Measurements from ENCODE around the gene PLK5. TPM values are rescaled to one million over a fixed set of nuclear protein-coding genes. Genes with fewer than 3 reads are reported as not detected.

Gene PLK5
- total RNA-seq, 1 experiment from 2014 or later, result 1.4 TPM

GRCh38 chr19:1555487-1556389, 31.9 kb downstream of the PLK5 start:
- Mint-ChIP-seq H3K27ac (no peak overlapping the region), H3K4me3 (no peak overlapping the region), H3K27me3 (ENCODE audit: low read depth) (no peaks in the 10 kb centered on the region), H3K36me3 (no peaks in the 10 kb centered on the region), H3K4me1 (no peaks in the 10 kb centered on the region), H3K9me3 (no peaks in the 10 kb centered on the region)
- ChIA-PET POLR2A (no interaction called here), CTCF (no interaction called here)
- ATAC-seq, result no peak
- DNase-seq (ENCODE audit: low spot score), result no peak
- TF ChIP-seq MYBL2 (CRISPR knock-in tag; IDR thresholded peaks at IDR 0.05) (no peak), NFYB (CRISPR knock-in tag; conservative IDR thresholded peaks at IDR 0.05; ENCODE audit: low read depth) (no peak), FOXP1 (CRISPR knock-in tag; IDR thresholded peaks at IDR 0.05; ENCODE audit: borderline replicate concordance) (no peak), ATF2 (CRISPR knock-in tag; IDR thresholded peaks at IDR 0.05; ENCODE audit: borderline replicate concordance, low read depth) (no peak), ZNF423 (CRISPR knock-in tag; IDR thresholded peaks at IDR 0.05) (no peak), MXD4 (CRISPR knock-in tag; IDR thresholded peaks at IDR 0.05; ENCODE audit: borderline replicate concordance) (no peak), ZNF121 (CRISPR knock-in tag; IDR thresholded peaks at IDR 0.05) (no peak), HMGA2 (CRISPR knock-in tag; IDR thresholded peaks at IDR 0.05) (no peak), NR1H2 (CRISPR knock-in tag; IDR thresholded peaks at IDR 0.05) (no peak), ZNF138 (CRISPR knock-in tag; conservative IDR thresholded peaks at IDR 0.05) (no peak), RORB (CRISPR knock-in tag; IDR thresholded peaks at IDR 0.05) (no peak), STAT6 (CRISPR knock-in tag; conservative IDR thresholded peaks at IDR 0.05; ENCODE audit: low read depth) (no peak), ZNF219 (CRISPR knock-in tag; IDR thresholded peaks at IDR 0.05; ENCODE audit: borderline replicate concordance) (no peak), E2F1 (CRISPR knock-in tag; IDR thresholded peaks at IDR 0.05) (no peak), JAZF1 (CRISPR knock-in tag; IDR thresholded peaks at IDR 0.05) (no peak)

- ChIA-PET POLR2A (no interaction called here), CTCF (no interaction called here)
- DNase-seq (ENCODE audit: low spot score), result no peak
- no peaks in the 10 kb centered on the region for H3K36me3 Mint-ChIP-seq
- no peak for ATAC-seq
- no peaks in the 10 kb centered on the region for H3K9me3 Mint-ChIP-seq
- no peak overlapping the region for H3K27ac Mint-ChIP-seq
- no peaks in the 10 kb centered on the region for H3K27me3 Mint-ChIP-seq (ENCODE audit: low read depth)
- H3K4me3 Mint-ChIP-seq, result no peak overlapping the region
- H3K4me1 Mint-ChIP-seq, result no peaks in the 10 kb centered on the region
- TF ChIP-seq AR (CRISPR knock-in tag; IDR thresholded peaks at IDR 0.05) (no peak), ZNF121 (CRISPR knock-in tag; IDR thresholded peaks at IDR 0.05) (no peak), SOX15 (CRISPR knock-in tag; IDR thresholded peaks at IDR 0.05) (no peak), ATF3 (CRISPR knock-in tag; conservative IDR thresholded peaks at IDR 0.05) (no peak), ZMAT4 (CRISPR knock-in tag; IDR thresholded peaks at IDR 0.05) (no peak), ZNF532 (CRISPR knock-in tag; IDR thresholded peaks at IDR 0.05; ENCODE audit: borderline replicate concordance) (no peak)
These were observed 32.7 kb downstream of the PLK5 start for GRCh38 chr19:1556390-1557070.
